Measurements from ENCODE around the gene ISX. TPM values are rescaled to one million over a fixed set of nuclear protein-coding genes. Genes with fewer than 3 reads are reported as not detected.

Gene ISX
- total and polyA plus RNA-seq, 9 of the 15 experiments (the other 6 are each of a cell fraction or from before 2014, with no cell fraction given): 0.03 to 0.36 (median 0.07) TPM

GRCh38 chr22:35043252-35043933 lies 22.6 kb upstream of the ISX start (continued):
- TF ChIP-seq CTCF (IDR thresholded peaks at IDR 0.05 in 2 of 3, conservative IDR thresholded peaks at IDR 0.05 in 1 of 3; ENCODE audit: insufficient read depth in 2 of 3, low read depth in 1 of 3, low read length in 3 of 3) (peak; percentile 39 to 59 (median 50); a peak in 5 of 6 replicates), NFYB (IDR thresholded peaks at IDR 0.05; ENCODE audit: extremely low read depth, insufficient read length) (no peak), CTCFL (IDR thresholded peaks at IDR 0.05; ENCODE audit: borderline replicate concordance, insufficient read depth, low read depth, low read length, poor library complexity, severe bottlenecking) (peak; percentile 68), REST (IDR thresholded peaks at IDR 0.05; ENCODE audit: borderline replicate concordance) (peak; percentile 68; the same call in 1 of the 2 replicates), REST (CRISPR knock-in tag; IDR thresholded peaks at IDR 0.05; ENCODE audit: low read depth) (no peak), SIN3A (IDR thresholded peaks at IDR 0.05; ENCODE audit: borderline replicate concordance in 2 of 2, control insufficient read depth in 1 of 2, low read depth in 2 of 2, low read length in 2 of 2) (no peak), RBM14 (IDR thresholded peaks at IDR 0.05; ENCODE audit: borderline replicate concordance, insufficient read depth, low read depth, low read length) (no peak)
